Right lung (tissue), 5 donors: Measurements from ENCODE around the gene CD55. TPM values are rescaled to one million over a fixed set of nuclear protein-coding genes. Genes with fewer than 3 reads are reported as not detected.

Experiments
- DNase-seq, 2 donors: peaks; one replicate each; pipeline ENCODE4 v3.0.0-alpha.2; 2013
- polyA plus RNA-seq, 5 donors: library from polyadenylated mRNA; unstranded; fragments of 120-200 nt; gene quantifications; one replicate each; pipeline versions ENCODE4 v1.2.1 to v1.2.3, GENCODE V29; 2013; ENCODE audit warnings: inconsistent platforms in 1 of 5, low replicate concordance in 1 of 5; ENCODE audit not compliant: insufficient read length in 5 of 5, insufficient read depth in 1 of 5

Gene CD55
- polyA plus RNA-seq, 5 donors = 49.4 to 96.5 (median 63.6) TPM

DNA sequence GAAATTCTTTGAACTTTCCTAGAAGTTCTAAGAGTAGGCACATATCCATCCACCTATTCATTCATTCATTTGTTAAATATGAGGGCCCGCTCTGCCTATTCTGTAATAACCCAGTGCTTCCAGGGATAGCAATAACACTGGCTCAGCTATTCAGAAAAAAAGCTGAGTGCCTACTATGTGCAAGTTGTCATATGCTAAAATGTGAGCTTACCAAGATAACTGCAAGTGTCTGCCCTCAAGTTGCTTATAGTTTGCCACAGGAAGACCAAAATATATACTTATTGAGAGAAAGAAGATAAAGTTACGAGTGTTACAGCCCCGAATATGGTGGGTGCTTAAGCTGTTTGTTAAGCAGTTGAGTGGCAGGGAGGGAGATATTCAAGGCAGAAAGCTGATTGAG lies 39.6 kb downstream of the CD55 start:
- DNase-seq = no peak

DNA sequence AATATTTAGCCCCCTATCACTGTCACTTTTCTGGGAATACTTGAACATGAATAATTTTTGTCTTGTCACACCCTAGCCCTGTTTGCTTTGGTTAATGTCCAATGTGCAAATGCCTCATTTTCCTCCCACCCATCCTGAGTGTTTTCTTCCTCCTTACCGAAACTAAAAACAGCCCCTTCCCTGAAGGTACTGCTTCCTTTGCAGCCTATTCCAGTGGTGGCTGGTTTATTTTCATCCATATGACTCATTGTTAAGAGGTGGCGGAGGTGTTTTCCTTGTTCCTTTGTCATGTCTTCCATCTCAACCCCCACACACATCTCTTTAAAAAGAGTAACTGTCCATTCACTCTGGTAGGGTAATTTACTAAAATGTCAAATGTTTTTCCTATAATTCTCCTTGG lies 40.4 kb downstream of the CD55 start:
- no peak for DNase-seq

GRCh38 chr1:207362962-207363860 lies 41.7 kb downstream of the CD55 start:
- no peak for DNase-seq

- DNase-seq = no peak
These were observed 42.4 kb downstream of the CD55 start for GRCh38 chr1:207363871-207364270.

DNA sequence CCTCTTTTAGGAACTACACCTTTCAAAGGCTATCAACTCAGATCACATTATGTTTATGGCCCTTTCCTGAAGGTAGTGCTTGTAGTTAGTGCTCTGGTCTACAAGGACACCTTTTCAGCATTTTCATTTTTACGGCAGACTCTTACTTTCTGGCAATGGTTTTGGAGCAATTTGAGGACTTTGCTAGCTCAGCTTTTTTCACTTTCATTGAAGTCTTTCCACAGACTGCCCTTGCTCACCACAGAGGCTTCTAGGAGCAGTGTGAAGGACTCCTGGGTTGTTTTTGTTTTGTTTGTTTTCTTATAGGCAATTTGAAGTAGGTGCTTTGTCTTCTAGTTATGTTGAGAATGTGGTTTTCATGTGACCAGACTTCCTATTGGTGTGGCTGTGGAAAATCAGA lies 43.1 kb downstream of the CD55 start:
- no peak for DNase-seq

GRCh38 chr1:207365063-207365462 lies 43.6 kb downstream of the CD55 start:
- no peak for DNase-seq

DNA sequence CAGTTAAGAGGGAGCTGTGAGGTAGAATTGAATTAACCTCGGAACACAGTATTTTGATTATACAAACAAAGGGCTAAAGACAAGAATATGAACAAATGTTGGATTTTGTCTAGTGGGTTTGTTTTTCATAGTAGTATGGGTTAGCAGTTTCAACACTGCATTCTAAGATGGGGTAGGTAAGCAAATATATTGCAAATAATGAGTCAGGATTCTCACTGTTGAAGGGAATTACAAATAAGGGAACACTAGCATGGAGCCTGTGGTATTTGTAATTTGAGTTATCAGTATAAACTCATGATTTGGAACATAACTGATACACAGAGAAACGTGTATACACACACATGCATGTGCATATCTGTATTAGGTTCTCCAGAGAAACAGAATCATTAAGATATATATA lies 44.5 kb downstream of the CD55 start:
- DNase-seq = no peak

- DNase-seq = no peak
These were observed 67.2 kb downstream of the CD55 start for GRCh38 chr1:207388721-207389120.

- no peak for DNase-seq
These were observed 68.4 kb downstream of the CD55 start for GRCh38 chr1:207389728-207390464.

DNA sequence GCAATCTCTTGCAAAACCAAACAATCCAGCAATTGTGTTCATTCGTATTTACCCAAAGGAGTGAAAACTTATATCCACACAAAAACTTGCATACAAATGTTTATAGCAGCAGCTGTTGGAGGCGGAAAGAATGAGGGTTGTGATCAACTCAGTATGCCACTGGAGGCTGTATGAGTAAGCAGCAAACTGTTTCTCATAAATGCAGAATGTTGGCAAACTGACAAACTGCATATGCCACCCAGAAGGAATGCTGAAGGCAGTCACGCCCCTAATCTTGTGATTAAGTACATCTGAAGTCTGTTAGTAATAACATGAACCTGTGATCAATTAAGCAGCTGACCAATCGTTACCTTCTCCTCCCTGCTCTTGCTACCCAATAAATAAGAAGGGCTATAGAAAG lies 72.1 kb downstream of the CD55 start:
- DNase-seq = no peak

- no peak for DNase-seq
These were observed 74.8 kb downstream of the CD55 start for GRCh38 chr1:207396168-207396746.

DNA sequence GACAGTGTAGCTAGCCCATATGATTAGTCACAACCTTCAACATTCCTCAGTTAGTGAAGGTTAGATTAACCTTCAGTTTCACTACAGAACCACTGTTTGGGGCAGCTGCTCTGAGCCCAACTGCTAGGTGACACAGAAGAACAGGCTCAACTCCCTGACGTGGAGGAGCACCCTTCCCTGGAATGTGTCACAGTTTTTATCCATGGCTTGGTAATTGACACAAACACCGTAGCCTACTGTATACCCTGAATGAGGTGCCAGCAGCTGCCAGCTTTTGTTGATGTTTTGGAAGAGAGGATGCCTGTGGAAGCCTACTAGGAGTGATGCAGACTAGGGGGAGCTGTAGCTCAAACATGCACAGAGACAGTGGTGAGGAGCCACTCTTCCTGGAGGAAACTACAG lies 76.0 kb downstream of the CD55 start:
- DNase-seq = no peak

GRCh38 chr1:207398986-207399385 lies 77.5 kb downstream of the CD55 start:
- DNase-seq = no peak

GRCh38 chr1:207401578-207401977 lies 80.1 kb downstream of the CD55 start:
- DNase-seq = no peak

DNA sequence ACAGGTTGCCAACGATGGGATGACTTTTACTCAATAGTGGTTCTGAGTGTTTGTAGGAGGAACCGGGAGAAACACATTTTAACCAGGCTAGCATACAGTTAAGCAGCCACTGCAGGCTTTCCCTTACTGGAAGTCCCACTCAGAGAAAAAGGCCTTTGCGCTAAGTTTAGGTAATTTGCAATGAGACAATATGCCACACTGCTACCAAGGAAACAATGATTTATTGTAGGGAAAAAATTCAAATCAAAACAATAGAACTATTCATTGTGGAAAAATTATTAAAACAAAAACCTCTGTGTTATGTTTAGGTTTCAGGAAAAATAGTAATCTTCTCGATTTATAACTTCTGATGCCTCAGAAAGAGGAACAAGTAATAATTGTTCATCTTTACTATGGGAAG lies 81.3 kb downstream of the CD55 start:
- DNase-seq = no peak

- DNase-seq = peak; percentile 21 to 23
These were observed 83.5 kb downstream of the CD55 start for GRCh38 chr1:207404849-207405525.

- no peak for DNase-seq
These were observed 84.3 kb downstream of the CD55 start for GRCh38 chr1:207405814-207406213.

DNA sequence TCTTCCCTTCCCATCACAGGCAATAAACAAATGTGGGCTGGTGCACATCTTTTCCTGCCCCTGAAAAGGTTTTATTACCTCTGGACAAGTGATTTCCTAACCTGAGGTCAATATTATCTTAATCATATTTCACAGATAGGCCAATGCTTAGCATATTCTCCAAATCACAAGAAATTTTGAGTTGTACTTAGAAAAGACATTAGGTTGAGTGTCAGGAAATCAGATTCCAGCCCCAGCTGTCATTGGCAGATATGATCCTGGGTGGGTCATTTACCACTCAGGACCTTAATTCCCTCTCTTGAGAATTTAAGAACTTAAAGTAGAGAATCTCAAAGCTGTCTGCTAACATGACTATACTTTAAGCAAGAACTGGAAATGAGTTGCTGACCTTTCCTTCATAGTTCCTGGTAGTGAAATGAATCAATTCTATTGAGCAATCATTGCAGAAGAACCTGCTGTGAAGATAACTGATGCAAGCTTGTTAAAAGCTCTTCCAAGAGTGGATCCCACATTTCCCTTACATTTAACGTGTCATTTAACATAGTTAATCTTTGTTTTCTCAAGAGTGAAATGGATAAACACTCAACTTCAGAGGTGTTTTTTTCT lies 86.3 kb downstream of the CD55 start:
- DNase-seq = no peak
